Right renal pelvis (tissue), 4 donors: ENCODE results near the gene ARID1B. TPM values are rescaled to one million over a fixed set of nuclear protein-coding genes. Genes with fewer than 3 reads are reported as not detected.

Source experiments
- DNase-seq, 4 donors: peaks; one replicate each; pipeline ENCODE4 v3.0.0-alpha.2; 2013; ENCODE audit warnings: low read depth in 4 of 4, low spot score in 3 of 4, missing footprints in 1 of 4
- polyA plus RNA-seq, 4 donors: library from polyadenylated mRNA; unstranded; fragments of 120-200 nt; gene quantifications; one replicate each; pipeline ENCODE4 v1.2.1, GENCODE V29; 2013; ENCODE audit not compliant: insufficient read length in 4 of 4

ARID1B gene
- 10 to 100 TPM; 64.5 to 84.5 (median 70.6) TPM for polyA plus RNA-seq

DNA sequence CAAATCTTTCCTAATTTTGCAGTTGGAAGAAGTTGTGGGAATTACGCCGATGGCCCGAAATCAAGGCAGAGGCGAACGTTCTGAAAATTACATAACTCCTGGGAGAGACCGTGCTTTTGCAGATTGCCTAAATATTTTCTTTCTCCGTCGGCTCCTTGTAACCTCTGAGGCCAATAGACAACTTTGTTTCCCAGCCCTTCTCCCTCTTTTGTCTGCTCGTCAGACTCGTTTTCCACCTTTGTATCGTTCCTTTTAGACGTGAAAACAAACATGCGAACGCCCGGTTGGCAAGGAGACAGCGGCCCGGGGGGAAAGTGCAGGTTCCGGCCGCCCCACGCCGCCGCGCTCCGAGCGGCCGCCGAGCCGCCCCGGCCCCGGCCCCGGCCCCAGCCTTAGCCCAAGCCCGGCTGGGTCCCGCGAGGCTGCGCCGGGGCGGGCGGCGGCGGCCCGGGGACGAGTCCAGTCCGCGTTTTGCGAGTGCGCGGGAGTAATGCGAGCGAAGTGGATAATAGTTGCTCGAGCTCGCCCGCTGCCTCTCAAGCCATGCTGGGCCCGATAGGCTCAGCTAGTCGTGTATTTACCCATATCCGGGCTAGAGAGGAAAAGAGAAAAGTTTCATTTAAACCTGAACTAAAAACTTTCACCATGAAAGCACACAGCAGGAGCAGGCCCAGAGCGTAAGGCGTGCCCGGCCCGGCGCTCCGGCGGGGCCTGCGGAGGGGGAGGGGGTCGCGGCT, at the start of gene ARID1B:
Gene ARID1B, plus strand, starts transcription at position 539 of the 737 bp plus-strand sequence. CDS start 303 bp downstream, outside the sequence.
- peak in 1 of 4 donors; percentile 78 for DNase-seq

DNA sequence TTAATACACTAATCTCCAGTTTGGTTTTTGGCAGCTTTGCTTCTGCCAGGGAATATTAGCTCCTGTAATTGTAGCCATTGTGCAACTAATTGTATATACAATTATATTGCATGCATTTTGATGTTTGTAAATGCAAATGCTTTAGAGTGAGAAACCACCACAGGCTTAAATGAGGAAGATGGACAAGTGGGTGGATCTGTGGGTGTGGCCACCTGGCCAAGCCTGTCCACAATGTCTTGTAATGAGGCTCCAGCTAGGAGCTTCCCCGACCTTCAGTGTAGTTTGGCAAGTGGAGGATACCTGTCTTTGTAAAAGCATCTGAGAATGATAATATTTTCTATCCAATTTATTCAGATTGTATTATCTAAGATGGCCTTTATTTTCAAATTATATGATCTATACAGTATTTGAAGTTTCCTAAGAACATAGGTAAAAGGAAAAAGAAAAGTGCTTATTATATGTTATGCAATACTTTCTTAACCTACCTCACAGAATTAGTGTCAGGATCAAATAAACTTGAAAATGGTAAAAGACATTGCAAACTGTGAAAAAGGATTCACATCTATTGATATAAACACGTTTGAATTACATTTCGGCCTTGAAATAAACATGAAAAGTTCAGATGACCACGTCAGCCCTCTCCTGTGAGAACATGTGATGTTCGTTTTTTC, 49.3 kb upstream of the ARID1B start:
- DNase-seq = no peak

DNA sequence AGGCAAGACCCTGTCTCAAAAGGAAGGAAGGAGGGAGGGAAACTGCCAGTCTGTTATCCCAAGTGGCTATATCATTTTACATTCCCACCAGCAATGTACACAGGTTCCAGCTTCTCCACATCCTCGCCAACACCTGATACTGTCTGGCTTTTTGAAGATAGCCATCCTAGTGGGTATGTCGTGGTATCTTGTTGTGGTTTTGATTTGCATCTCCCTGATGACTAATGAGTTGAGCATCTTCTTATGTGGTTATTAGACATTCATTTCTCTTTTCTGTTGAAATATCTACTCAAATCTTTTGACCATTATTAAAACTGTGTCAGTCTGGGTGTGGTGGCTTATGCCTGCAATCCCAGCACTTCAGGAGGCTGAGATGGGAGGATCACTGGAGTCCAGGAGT, 47.9 kb upstream of the ARID1B start:
- DNase-seq = no peak

DNA sequence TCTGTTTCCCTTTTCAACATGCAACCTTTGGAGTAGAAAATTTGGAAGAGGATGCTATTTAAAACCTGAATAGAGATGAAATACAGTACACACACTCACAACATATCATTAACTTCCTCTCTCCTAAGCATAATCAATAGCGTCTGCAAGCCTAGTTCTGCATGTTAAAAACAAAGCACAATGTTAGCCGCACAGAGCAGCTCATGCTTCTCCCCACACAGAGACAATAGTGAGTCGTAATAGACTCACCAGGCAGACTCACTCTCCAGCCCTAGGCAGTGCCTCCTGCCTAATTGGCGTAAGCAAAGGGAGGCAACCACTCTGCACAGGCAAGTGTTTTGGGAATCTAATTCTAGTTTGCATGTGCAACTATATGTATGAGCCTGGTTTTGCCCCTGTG, 45.8 kb upstream of the ARID1B start:
- DNase-seq = no peak

DNA sequence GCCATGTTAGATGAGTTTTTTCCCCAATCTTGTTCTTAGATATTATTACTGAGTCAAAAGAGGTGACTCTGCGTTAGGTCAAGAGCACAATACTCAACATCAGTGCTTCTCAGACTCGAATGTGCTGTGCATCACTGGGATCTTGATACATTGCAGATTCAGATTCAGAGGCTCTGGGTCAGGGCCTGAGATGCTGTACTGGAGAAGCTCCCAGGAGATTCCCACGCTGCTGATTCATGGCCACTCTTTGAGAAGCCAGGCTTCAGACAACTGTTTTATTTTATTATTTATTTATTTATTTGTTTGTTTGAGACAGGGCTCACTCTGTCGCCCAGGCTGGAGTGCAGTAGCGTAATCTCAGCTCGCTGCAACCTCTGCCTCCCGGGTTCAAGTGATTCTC, 41.4 kb upstream of the ARID1B start:
- DNase-seq = no peak

DNA sequence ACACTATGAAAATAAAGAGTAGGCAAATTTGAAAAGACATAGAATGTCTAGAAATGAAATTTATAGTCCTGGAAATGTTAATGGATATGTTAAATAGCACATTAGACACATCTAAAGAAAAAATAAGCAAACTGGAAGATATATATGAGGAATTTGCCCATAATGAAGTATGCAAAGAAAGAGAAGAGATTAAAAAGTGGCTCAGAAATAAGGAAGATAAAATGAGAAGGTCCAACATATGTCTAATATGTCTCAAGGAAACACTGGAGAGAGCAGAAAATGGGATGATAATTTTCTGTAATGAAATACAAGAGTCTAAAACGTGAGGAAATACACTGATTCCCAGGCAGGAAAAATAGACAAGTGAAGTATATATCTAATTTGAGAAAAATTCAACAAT, 36.6 kb upstream of the ARID1B start:
- no peak for DNase-seq

DNA sequence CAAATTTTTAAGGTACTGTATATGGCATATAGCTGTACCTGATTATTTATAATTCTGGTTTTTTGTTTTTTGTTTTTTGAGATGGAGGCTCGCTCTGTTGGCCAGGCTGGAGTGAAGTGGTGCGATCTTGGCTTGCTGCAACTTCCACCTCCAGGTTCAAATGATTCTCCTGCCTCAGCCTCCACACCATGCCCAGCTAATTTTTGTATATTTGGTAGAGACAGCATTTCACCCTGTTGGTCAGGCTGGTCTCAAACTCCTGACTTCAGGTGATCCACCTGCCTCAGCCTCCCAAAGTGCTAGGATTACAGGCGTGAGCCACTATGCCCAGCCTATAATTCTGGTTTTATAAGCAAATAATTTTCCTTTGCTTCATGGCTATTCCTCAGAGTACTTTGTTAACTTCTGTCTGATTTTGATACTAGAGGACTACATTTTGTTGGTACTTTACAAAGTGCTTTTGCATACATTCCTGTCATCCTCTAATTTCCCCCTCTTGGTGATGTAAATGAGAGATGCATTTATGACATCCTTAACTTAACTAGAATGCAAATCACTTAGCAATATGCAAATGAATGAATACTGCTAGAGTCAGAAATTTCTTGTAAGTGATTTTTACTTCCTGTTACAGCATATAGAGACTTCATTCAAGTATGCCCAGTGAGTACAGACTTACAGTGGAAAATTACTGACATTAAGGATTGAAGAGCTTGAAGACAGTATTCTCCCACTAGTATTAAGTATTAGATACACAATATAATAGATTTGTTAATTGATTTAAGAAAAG, 35.7 kb upstream of the ARID1B start:
- DNase-seq = no peak

DNA sequence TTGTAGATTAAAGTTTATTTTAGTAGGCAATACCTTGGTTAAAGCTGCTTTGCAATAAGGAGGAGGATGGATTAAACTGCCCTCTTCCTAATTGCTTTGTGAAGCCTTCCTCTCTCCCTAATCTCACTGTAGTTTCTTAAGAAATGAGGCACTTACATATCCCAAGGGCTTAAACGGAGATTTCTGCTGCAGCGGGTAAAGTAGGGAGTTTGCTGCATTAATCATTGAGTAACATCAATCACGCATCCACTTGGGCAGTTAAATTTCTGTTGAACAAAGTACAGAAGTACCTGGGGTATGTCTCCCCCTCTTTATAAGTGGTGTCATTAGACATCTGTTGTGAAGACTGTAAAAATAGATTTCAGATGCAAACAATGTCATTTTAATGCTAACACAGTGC, 29.5 kb upstream of the ARID1B start:
- DNase-seq = no peak

DNA sequence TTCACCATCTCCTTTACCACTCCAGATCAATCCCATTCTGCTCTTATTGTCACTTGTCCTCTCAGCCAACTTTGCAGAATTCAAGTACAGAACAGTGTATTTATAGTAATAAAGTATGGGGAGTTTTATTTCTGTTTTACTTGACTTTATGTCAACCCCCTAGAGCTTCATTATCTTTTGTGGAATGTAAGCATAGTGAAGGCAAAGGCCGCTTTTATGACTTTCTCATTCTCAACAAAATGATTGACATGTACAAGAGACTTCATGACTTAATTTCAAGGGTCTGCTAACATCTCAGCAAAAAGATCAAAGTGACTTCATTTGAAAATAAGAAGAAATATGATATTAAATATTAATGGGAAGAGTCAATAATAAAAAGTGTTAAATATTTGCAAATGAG, 28.7 kb upstream of the ARID1B start:
- DNase-seq = no peak

DNA sequence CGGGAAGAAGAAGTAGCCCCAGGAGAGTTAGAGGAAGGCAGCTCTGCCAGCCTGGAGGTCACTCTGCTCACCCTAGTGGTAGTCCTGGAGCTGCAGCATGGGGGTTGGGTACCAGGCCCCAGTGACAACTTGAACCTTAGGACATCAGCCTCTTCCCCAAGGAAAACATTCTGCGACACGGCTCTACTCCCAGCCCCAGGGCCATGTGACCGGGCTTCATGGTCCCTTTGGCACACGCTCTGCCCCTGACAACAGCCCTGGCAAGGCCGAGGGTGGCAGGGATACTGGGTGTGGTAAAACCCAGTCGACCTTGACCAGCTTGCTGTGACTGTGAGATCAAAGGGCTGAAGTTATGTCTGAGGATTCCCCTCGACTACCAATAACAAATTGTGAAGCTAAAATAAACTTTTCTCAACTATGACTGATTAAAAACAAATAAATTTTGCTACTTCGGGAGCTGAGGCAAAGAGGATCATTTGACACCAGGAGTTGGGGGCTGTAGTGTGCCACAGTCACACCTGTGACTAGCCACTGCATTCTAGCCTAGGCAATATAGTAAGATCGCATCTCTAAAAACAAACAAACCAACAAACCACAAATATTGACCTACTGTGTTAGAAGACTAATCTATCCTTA, 24.4 kb upstream of the ARID1B start:
- peak in 2 of 4 donors; percentile 20 to 26 for DNase-seq

DNA sequence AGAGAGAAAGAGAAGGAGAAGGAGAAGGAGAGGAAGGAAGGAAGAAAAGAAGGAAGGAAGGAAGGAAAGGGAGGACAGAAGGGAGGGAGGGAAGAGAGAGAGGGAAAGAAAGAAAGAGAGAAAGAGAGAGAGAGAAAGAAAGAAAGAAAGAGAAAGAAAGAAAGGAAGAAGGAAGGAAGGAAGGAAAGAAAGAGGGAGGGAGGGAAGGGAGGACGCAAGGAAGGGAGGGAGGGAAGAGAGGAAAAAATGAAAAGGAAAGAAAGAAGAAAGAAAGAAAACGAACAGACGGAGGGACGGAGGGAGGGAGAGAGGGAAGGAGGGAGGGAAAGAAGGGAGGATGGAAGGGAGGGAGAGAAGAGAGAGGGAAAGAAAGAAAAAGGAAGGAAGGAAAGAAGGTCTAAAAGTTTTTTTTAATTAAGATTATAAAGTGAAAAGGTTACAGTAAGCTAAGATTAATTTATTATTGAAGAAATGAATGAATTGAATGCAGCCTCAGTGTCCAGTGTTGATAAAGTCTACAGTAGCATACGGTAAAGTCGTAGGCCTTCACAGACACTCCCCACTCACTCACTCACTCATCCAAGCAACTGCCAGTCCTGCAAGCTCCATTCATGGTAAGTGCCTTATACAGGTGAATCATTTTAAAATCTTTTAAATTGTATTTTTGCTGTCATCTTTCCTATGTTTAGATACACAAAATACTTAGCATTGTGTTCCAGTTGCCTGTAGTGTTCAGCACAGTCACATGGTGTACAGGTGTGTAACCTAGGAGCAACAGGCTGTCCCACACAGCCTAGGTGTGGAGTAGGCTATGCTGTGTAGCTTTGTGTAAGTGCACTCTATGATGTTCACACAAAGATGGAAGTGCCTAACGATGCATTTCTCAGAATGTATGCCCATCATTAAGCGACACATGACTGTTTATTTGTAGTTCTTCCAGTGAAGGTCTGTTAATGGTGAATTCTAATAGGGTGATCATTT, 20.3 kb upstream of the ARID1B start:
- DNase-seq = no peak

DNA sequence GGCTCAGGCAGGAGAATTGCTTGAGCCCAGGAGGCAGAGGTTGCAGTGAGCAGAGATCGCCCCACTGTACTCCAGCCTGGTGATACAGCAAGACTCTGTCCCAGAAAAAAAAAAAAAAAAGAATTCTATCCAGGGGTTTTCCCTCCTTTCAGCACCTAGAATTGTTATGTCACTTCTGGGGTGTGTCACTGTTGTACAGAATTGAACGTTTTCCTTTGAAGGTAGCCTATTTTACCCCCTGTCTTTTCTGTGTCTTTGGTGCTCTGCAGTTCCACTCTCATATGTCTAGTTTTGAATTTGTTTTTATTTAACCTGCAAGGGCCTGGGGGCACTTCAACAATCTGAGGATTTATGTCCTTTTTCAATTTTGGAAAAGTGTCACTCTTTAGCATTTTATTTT, 19.3 kb upstream of the ARID1B start:
- DNase-seq = no peak

DNA sequence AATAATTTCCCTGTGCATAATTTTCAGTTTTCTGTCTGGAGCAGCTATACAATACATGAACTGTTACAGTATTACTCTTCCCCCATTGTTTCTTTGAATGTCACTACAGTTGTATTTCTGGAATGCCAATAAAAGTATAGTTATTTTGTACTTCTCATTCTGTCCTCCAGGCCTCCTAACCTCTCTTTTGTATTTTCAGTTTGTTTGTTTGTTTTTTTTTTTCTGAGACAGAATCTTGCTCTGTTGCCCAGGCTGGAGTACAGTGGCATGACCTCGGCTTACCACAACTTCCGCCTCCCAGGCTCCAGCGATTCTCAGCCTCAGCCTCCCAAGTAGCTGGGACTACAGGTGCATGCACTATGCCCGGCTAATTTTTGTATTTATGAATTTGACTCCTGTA, 16.8 kb upstream of the ARID1B start:
- no peak for DNase-seq

DNA sequence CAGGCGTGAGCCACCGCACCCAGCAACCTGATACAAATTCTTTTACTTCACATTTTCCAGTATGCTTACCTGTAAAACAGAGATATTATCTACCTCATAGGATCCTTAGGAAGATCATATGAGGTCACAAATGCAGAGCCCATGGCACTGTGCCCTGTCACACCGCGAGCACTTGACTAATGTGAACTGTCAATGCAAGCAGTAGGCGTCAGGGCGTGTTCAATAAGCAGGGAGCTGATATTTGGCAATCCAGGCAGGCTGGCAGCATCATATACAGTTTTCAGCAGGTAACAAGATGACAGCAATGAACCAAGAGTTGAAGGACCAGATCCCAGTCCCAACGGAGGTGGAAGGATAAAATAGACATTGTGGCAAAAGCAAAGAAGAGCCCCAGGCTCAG, 14.6 kb upstream of the ARID1B start:
- no peak for DNase-seq

DNA sequence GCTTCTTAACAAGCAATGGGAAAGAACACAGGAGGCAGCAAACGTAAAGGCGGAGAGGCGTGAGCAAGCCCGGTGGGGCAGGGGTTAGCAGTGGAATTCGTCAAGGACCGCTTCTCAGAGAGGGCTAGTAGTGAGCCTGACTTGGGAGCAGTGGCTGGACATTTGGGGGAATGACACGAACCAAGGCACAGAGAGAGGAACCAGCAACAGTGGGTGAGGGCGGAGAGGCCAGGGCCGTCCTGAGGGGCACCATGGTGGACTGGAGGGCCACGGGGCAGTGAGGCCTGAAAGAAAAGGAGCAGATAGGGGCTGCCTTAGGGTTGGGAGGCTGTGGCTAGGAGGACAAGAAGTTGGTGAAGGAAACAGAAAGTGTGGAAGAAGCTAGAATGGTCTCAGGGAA, 12.1 kb upstream of the ARID1B start:
- no peak for DNase-seq

DNA sequence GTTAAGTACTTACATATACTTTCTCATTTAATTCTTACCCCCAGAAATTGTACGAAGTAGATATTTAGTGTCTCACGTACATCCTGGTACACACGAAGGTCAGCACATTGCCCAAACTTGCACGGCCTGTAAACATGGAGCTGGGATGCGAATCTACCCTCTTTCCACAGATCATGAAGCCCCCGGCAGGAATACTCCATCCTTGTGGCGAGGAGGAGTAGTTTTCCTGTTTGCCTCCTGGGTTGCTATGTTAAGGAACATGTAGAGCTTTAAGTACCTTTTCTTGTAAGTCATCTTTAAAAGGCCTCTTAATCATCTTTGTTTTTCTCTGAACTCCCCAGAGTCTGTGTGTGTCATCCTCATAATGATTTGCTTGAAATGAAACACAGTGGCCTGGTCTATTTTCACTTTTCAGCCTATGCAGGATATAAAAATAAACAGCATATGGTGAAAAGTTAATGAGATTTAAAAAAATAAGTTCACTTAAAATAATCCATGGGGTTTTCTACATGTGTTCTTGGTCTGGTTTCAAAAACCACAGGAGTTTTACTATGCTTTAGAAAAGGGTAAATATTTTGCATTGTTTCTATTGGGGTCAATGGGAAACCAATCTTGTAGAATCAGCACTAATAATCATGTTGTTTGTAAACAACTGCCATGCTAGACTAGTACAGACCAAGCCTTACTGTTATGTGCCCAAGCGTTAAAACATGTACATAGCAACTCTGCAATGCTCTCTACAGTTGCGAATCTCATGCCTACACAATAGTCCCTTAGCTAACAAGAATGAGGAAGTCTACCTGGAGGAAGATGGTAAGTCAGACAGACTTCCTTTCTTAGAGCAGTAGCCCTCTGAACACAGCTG, 9.3 kb upstream of the ARID1B start:
- no peak for DNase-seq

DNA sequence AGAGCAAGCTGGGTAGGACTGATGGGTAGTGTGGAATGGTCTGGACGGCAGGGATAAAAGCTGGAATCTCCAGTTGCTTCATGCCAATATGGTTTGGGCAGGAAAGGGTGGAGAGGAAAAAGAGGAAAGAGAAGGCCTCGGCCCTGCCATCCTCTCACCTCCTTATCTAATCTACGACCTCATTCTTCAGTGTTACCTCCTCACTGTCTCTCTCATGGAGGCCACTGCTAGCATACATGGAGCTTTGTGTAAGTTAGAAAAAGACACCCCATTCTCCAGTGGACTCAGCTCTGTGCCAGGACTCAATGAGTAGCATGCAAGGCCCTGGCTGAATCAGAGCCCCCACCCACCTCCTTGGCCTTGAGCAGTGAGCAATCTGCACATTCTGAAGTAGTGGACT, 6.1 kb upstream of the ARID1B start:
- no peak for DNase-seq

DNA sequence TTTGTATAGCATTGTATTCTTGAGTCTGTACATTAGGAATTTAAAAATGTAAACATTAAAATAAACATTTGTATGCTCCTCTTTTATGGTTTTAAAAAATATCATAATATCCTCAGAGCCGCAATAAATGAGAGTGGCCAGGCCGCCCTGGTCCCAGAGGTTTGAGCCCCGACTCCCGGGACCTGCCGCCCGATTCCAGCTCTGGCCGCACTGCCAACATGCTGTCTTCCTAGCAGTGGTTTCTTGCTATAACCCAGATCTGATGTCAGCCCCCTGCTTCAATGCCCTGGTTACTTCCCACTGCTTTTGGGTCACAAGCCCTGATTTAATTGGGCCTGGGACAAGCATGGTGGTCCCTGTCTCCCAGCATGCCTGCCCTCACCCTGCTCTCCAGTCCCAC, 5.4 kb upstream of the ARID1B start:
- DNase-seq = no peak

DNA sequence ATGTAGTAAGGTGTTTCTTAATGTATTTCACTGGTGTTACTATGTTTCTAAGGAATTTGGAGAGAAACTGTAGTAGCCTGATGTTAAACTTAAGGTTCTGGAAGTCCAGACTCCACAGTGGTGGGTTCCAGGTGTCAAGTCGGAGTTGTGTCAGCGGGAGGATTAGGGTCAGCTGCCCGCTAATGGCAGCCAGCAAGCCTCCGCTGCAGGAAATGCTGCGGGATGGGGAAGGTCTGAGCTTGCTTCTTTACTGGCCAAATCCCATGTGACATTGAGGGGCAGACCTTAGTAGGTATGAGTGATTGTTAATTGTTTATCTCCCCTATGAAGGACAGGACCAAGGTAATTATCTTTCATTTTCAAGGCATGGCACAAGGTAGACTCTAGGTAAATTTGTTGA, 3.7 kb upstream of the ARID1B start:
- no peak for DNase-seq
